Activated CD4-positive, alpha-beta T cell treated with anti-CD3 and anti-CD28 coated beads, Interleukin-2, amount 50 U/mL, for 24 hours (primary cell): ENCODE measurements around the gene CMSS1.
"Not testable (repeated sequence)": the region's sequence is repeated elsewhere in the genome, so short reads cannot be mapped to it uniquely, and the experiment has no call there.

Experiments
- DNase-seq, 2 donors: peaks; one replicate each; pipeline ENCODE4 v3.0.0-alpha.2; 2020; ENCODE audit warnings: low read depth in 1 of 2, low spot score in 1 of 2

CMSS1 gene

GRCh38 chr3:100075851-100076730 lies 258.4 kb downstream of the CMSS1 start:
- no peak for DNase-seq

GRCh38 chr3:100076731-100077529 lies 259.3 kb downstream of the CMSS1 start:
- no peak for DNase-seq

GRCh38 chr3:100079328-100079727 lies 261.7 kb downstream of the CMSS1 start:
- DNase-seq = no peak

GRCh38 chr3:100080573-100080972 lies 262.9 kb downstream of the CMSS1 start:
- DNase-seq = no peak

GRCh38 chr3:100081311-100081710 lies 263.6 kb downstream of the CMSS1 start:
- DNase-seq = no peak

GRCh38 chr3:100081986-100082692 lies 264.5 kb downstream of the CMSS1 start:
- no peak for DNase-seq

GRCh38 chr3:100082714-100083113 lies 265.1 kb downstream of the CMSS1 start:
- no peak for DNase-seq

GRCh38 chr3:100083209-100083608 lies 265.5 kb downstream of the CMSS1 start:
- DNase-seq = no peak

GRCh38 chr3:100084100-100084806 lies 266.6 kb downstream of the CMSS1 start:
- no peak for DNase-seq

- no peak for DNase-seq
Measured at GRCh38 chr3:100086401-100086800, 268.7 kb downstream of the CMSS1 start.

GRCh38 chr3:100087198-100087597 lies 269.5 kb downstream of the CMSS1 start:
- no peak for DNase-seq

- no peak for DNase-seq
Measured at GRCh38 chr3:100088735-100089368, 271.2 kb downstream of the CMSS1 start.

- no peak for DNase-seq
Measured at GRCh38 chr3:100089812-100090668, 272.4 kb downstream of the CMSS1 start.

- DNase-seq = no peak
Measured at GRCh38 chr3:100090669-100091005, 273.0 kb downstream of the CMSS1 start.

- no peak for DNase-seq
Measured at GRCh38 chr3:100093831-100094230, 276.2 kb downstream of the CMSS1 start.

GRCh38 chr3:100096286-100096685 lies 278.6 kb downstream of the CMSS1 start:
- DNase-seq = not testable (repeated sequence)

GRCh38 chr3:100096866-100097265 lies 279.2 kb downstream of the CMSS1 start:
- DNase-seq = no peak

GRCh38 chr3:100097919-100098783 lies 280.5 kb downstream of the CMSS1 start:
- no peak for DNase-seq

GRCh38 chr3:100098784-100099070 lies 281.1 kb downstream of the CMSS1 start:
- no peak for DNase-seq
